GM12878 (cell line): Measurements from ENCODE around the gene SLC25A15. TPM values are rescaled to one million over a fixed set of nuclear protein-coding genes. Genes with fewer than 3 reads are reported as not detected.

ENCODE experiments used
- ATAC-seq: fragments of 200-7000 bp; cut with Tn5 transposase; 3 replicates; pipeline ENCODE4 v1.9.1; 2020; ENCODE audit warnings: mild to moderate bottlenecking, moderate library complexity
- BruUV-seq: library from RNA; stranded (reverse); fragments of 400-500 nt; replicated peaks from 2 replicates; lab custom pipeline; 2021; lab: Mats Ljungman, UMichigan
- CTCF ChIA-PET: fragments of 300-600 bp; sonication (Branson Sonifier 250); formaldehyde crosslinking; extraction: SDS; loops from one replicate; lab custom pipeline; 2021; ENCODE audit warnings: inconsistent platforms; lab: Yijun Ruan, JAX
- POLR2A ChIA-PET: fragments of 350-600 bp; formaldehyde crosslinking; extraction: SDS; loops from one replicate; lab custom pipeline; 2021; ENCODE audit warnings: inconsistent platforms; lab: Charles Lee
- RAD21 ChIA-PET: fragments of 300-600 bp; sonication (Branson Sonifier 250); formaldehyde crosslinking; loops from one replicate; lab custom pipeline; 2023; ENCODE audit warnings: antibody characterized with exemption; ENCODE audit not compliant: unreplicated experiment; lab: Charles Lee
- SMC1A ChIA-PET: fragments of 300-600 bp; sonication (Branson Sonifier 250); formaldehyde crosslinking; loops from one replicate; lab custom pipeline; 2023; ENCODE audit not compliant: unreplicated experiment, uncharacterized antibody; lab: Charles Lee
- DNase-seq: peaks from one replicate; pipeline ENCODE4 v3.0.0-alpha.2; 2011; ENCODE audit warnings: low read depth, low spot score
- FAIRE-seq: peaks from 3 replicates; lab custom pipeline; 2011; peaks lifted over from hg19 to GRCh38; lab: Jason Lieb, UNC
- H2AFZ ChIP-seq: 2 replicates; pipeline ENCODE4 v1.6.0; 2011; ENCODE audit warnings: low read depth, low read length, control low read depth; ENCODE audit not compliant: control insufficient read depth
- H3K27ac ChIP-seq: 2 replicates; pipeline ENCODE4 v1.5.1; 2011; ENCODE audit warnings: control low read depth; ENCODE audit not compliant: control insufficient read depth, insufficient read depth
- H3K27me3 ChIP-seq, 2 experiments: replicated peaks in 1 of 2; 2 replicates each; pipeline versions ENCODE4 v1.6.0 to v1.6.1; 2011; ENCODE audit warnings: low read length in 1 of 2; ENCODE audit not compliant: control insufficient read depth in 2 of 2, insufficient read depth in 2 of 2
- H3K36me3 ChIP-seq, 2 experiments: 2 replicates each; pipeline ENCODE4 v1.5.1; 2011; ENCODE audit warnings: low read length in 1 of 2; ENCODE audit not compliant: control insufficient read depth in 2 of 2, insufficient read depth in 2 of 2
- H3K4me1 ChIP-seq: 2 replicates; pipeline ENCODE4 v1.6.1; 2011; ENCODE audit warnings: mild to moderate bottlenecking, low read length, moderate library complexity, mixed read lengths; ENCODE audit not compliant: control insufficient read depth, insufficient read depth
- H3K4me2 ChIP-seq: 2 replicates; pipeline ENCODE4 v1.6.0; 2011; ENCODE audit warnings: control low read depth; ENCODE audit not compliant: control insufficient read depth, insufficient read depth
- H3K4me3 ChIP-seq: fragments of 200-600 bp; sonication (generic); 2 replicates; pipeline ENCODE4 v1.5.1; 2016
- H3K79me2 ChIP-seq: 2 replicates; pipeline ENCODE4 v1.6.0; 2011; ENCODE audit warnings: low read length; ENCODE audit not compliant: control insufficient read depth, insufficient read depth
- H3K9ac ChIP-seq: 2 replicates; pipeline ENCODE4 v1.8.0; 2011; ENCODE audit warnings: low read length, control low read depth, mixed read lengths; ENCODE audit not compliant: control insufficient read depth, insufficient read depth
- H3K9me3 ChIP-seq: replicated peaks from 3 replicates; pipeline ENCODE4 v1.5.1; 2011; ENCODE audit warnings: mild to moderate bottlenecking, low read length; ENCODE audit not compliant: control insufficient read depth, insufficient read depth
- H4K20me1 ChIP-seq: 2 replicates; pipeline ENCODE4 v1.6.0; 2011; ENCODE audit not compliant: control insufficient read depth, insufficient read depth
- CHD2 ChIP-seq: IDR thresholded peaks from 2 replicates; pipeline ENCODE4 v1.6.1; 2011; ENCODE audit warnings: low read depth, low read length, improper control_type of control experiment, borderline replicate concordance
- E4F1 ChIP-seq: fragments of 450-650 bp; IDR thresholded peaks from 2 replicates; pipeline ENCODE4 v1.6.1; 2018; ENCODE audit warnings: borderline replicate concordance, mild to moderate bottlenecking; ENCODE audit not compliant: partially characterized antibody
- ZNF217 ChIP-seq: fragments of 450-650 bp; IDR thresholded peaks from 2 replicates; pipeline ENCODE4 v1.6.1; 2017; ENCODE audit warnings: antibody characterized with exemption, mild to moderate bottlenecking
- ZZZ3 ChIP-seq: IDR thresholded peaks from 2 replicates; pipeline ENCODE4 v1.6.1; 2011; ENCODE audit warnings: low read depth; ENCODE audit not compliant: control insufficient read depth, insufficient read length
- WGBS: methylation state at CpG from one replicate; pipeline ENCODE4 v1.1.6; 2016; ENCODE audit warnings: low lambda C conversion rate; ENCODE audit not compliant: insufficient replicate concordance, insufficient coverage; ENCODE audit errors: missing lambda C conversion rate; 5-methylcytosine and 5-hydroxymethylcytosine counted together
- in situ Hi-C: fragments of 300-500 bp; cut with MboI; formaldehyde crosslinking; loops from 9 replicates; pipeline ENCODE4 v1.14.3; 2018; ENCODE audit warnings: mixed read lengths
- intact Hi-C: fragments of 100-400 bp; cut with micrococcal nuclease; formaldehyde crosslinking; loops from one replicate; pipeline ENCODE4 v1.14.2; 2022; ENCODE audit not compliant: unreplicated experiment
- polyA plus RNA-seq, 11 experiments: library from polyadenylated mRNA; depleted of rRNA in 4 of 11; unstranded in 6 of 11; stranded (reverse) in 5 of 11; fragments of >200 nt; fragmentation: Nextera tagmentation in 4 of 11; fragmentation: Illumina TruSeq in 1 of 11; extraction: Ambion mirVana in 4 of 11; extraction: Trizol in 1 of 11; gene quantifications; 1 replicate in 1 of 11; 2 replicates in 10 of 11; pipeline versions ENCODE4 v1.2.1 to v1.2.3, GENCODE V29; 2011 to 2016; ENCODE audit warnings: inconsistent platforms in 2 of 11, missing spikeins in 2 of 11, low read depth in 1 of 11
- total RNA-seq, 4 experiments: library from RNA; depleted of rRNA in 3 of 4; stranded (reverse); fragments of >200 nt in 3 of 4; fragmentation: Illumina TruSeq in 1 of 4; extraction: Trizol in 1 of 4; gene quantifications; 2 replicates each; pipeline versions ENCODE4 v1.2.1 to v1.2.3, GENCODE V29; 2013 to 2021

Gene SLC25A15
- total and polyA plus RNA-seq, 10 of the 15 experiments (the other 5 are each of a cell fraction or from before 2014, with no cell fraction given): 2.7 to 20.6 (median 15.0) TPM

- DNase-seq: no peak
- no peak overlapping the region for H3K27ac ChIP-seq
- H2AFZ ChIP-seq: no peak overlapping the region
- H3K4me3 ChIP-seq: no peak overlapping the region
- no peak for TF ChIP-seq E4F1
- TF ChIP-seq ZNF217: no peak
- no peak for TF ChIP-seq ZZZ3
- TF ChIP-seq CHD2: no peak
- ChIA-PET RAD21 (no interaction called here), POLR2A (no interaction called here), CTCF (interaction anchor here (1.0 to 2.0 kb wide), 2 partner anchors 27 to 33 kb away, joined by 3 to 6 read pairs; no protein-coding TSS in a partner anchor), SMC1A (interaction anchor here (1.1 to 1.3 kb wide), 2 partner anchors 17 to 34 kb away, joined by 3 read pairs; no protein-coding TSS in a partner anchor)
- H3K36me3 ChIP-seq: no peaks in the 10 kb centered on the region
- no peaks in the 10 kb centered on the region for H3K27me3 ChIP-seq
- no peak overlapping the region for H3K4me2 ChIP-seq
- no peaks in the 10 kb centered on the region for H3K79me2 ChIP-seq
- 68% methylated on average over 14 of the region's 14 CpGs for WGBS
- in situ Hi-C loops: no loop called here
- no peak overlapping the region for H3K9ac ChIP-seq
- BruUV-seq: no TSS peak
- intact Hi-C loops: no loop called here
- FAIRE-seq: no peak
- no peak for ATAC-seq
- H3K9me3 ChIP-seq: no peaks in the 10 kb centered on the region
- no peaks in the 10 kb centered on the region for H4K20me1 ChIP-seq
- peaks cover 11% of the 10 kb centered on the region for H3K4me1 ChIP-seq
Observed at GRCh38 chr13:40780822-40781401, 8.5 kb upstream of the SLC25A15 start.
